Liver (tissue), 9 donors: ENCODE results near the gene GRID1. TPM values are rescaled to one million over a fixed set of nuclear protein-coding genes. Genes with fewer than 3 reads are reported as not detected.

Experiments
- DNase-seq: peaks from one replicate; pipeline ENCODE4 v3.0.0-alpha.2; 2017; ENCODE audit warnings: low spot score
- H3K27ac ChIP-seq, 2 donors: one replicate each; pipeline ENCODE4 v1.7.0; 2013; ENCODE audit warnings: inconsistent platforms in 2 of 2, low read length in 2 of 2, control low read depth in 1 of 2, low read depth in 1 of 2, mild to moderate bottlenecking in 1 of 2
- H3K27me3 ChIP-seq, 4 donors: one replicate each; pipeline versions ENCODE4 v1.6.1 to v1.7.0; 2013; ENCODE audit warnings: low read length in 3 of 4, inconsistent platforms in 1 of 4, mild to moderate bottlenecking in 1 of 4, moderate library complexity in 1 of 4; ENCODE audit not compliant: control insufficient read depth in 4 of 4, insufficient read depth in 4 of 4
- H3K36me3 ChIP-seq, 4 donors: one replicate each; pipeline versions ENCODE4 v1.6.1 to v1.7.0; 2013; ENCODE audit warnings: low read length in 3 of 4, mild to moderate bottlenecking in 3 of 4, low read depth in 1 of 4, moderate library complexity in 1 of 4; ENCODE audit not compliant: control insufficient read depth in 4 of 4, insufficient read depth in 3 of 4
- H3K4me1 ChIP-seq, 4 donors: one replicate each; pipeline versions ENCODE4 v1.6.1 to v1.7.0; 2013; ENCODE audit warnings: low read length in 3 of 4, mild to moderate bottlenecking in 3 of 4, moderate library complexity in 1 of 4; ENCODE audit not compliant: control insufficient read depth in 4 of 4, insufficient read depth in 4 of 4
- H3K4me3 ChIP-seq, 3 donors: one replicate each; pipeline versions ENCODE4 v1.6.1 to v1.7.0; 2013; ENCODE audit warnings: low read length in 3 of 3, control low read depth in 1 of 3, low read depth in 1 of 3, mild to moderate bottlenecking in 1 of 3
- H3K9ac ChIP-seq, 2 donors: one replicate each; pipeline ENCODE4 v1.7.0; 2013; ENCODE audit warnings: low read length in 2 of 2, mild to moderate bottlenecking in 2 of 2, moderate library complexity in 2 of 2, control low read depth in 1 of 2, low read depth in 1 of 2
- H3K9me3 ChIP-seq, 4 donors: one replicate each; pipeline versions ENCODE4 v1.6.1 to v1.7.0; 2013; ENCODE audit warnings: low read length in 3 of 4; ENCODE audit not compliant: control insufficient read depth in 4 of 4
- ATF3 ChIP-seq: IDR thresholded peaks from 2 replicates; pipeline ENCODE4 v1.6.1; 2016; ENCODE audit warnings: antibody characterized with exemption
- CTCF ChIP-seq: fragments of 150-350 bp; IDR thresholded peaks from 2 replicates; pipeline ENCODE4 v1.5.1; 2017; ENCODE audit warnings: improper control_type of control experiment, low read depth, low read length; ENCODE audit not compliant: missing input control
- FOXA2 ChIP-seq: IDR thresholded peaks from 2 replicates; pipeline ENCODE4 v1.6.1; 2016; ENCODE audit warnings: antibody characterized with exemption
- NR2F2 ChIP-seq: IDR thresholded peaks from 2 replicates; pipeline ENCODE4 v1.6.1; 2016; ENCODE audit warnings: antibody characterized with exemption
- REST ChIP-seq: IDR thresholded peaks from 2 replicates; pipeline ENCODE4 v1.6.1; 2016; ENCODE audit warnings: antibody characterized with exemption, mild to moderate bottlenecking
- TAF1 ChIP-seq: conservative IDR thresholded peaks from 2 replicates; pipeline ENCODE4 v1.6.1; 2016; ENCODE audit warnings: antibody characterized with exemption, mild to moderate bottlenecking
- YY1 ChIP-seq: IDR thresholded peaks from 2 replicates; pipeline ENCODE4 v1.6.1; 2016; ENCODE audit warnings: antibody characterized with exemption, mild to moderate bottlenecking
- ZBTB33 ChIP-seq: IDR thresholded peaks from 2 replicates; pipeline ENCODE4 v1.6.1; 2016; ENCODE audit warnings: antibody characterized with exemption
- WGBS: extraction: QIAGEN DNeasy Blood & Tissue Kit; methylation state at CpG from one replicate; pipeline ENCODE4 v1.1.7; 2013; 5-methylcytosine and 5-hydroxymethylcytosine counted together
- polyA plus RNA-seq, 2 donors: library from polyadenylated mRNA; stranded (reverse) in 1 of 2; unstranded in 1 of 2; fragments of 200-250 nt in 1 of 2; fragments of >200 nt in 1 of 2; fragmentation: Nextera tagmentation in 1 of 2; extraction: Ambion mirVana in 1 of 2; gene quantifications; one replicate each; pipeline versions ENCODE4 v1.2.1 to v1.2.3, GENCODE V29; 2013 to 2015
- total RNA-seq, 2 donors: library from RNA; depleted of rRNA; stranded (reverse); fragments of >200 nt; gene quantifications; one replicate each; pipeline ENCODE4 v1.2.3, GENCODE V29; 2014
- donor health status: healthy.
- donor health status: healthy.
- donor health status: healthy.
- donor health status: healthy.
- donor health status: healthy.

The GRID1 gene
- total and polyA plus RNA-seq, 4 donors, result 0.09 to 0.17 (median 0.14) TPM; not detected in 1

GRCh38 chr10:86311906-86312305, 54.7 kb downstream of the GRID1 start:
- Histone ChIP-seq H3K36me3 (no peaks in the 10 kb centered on the region), H3K9me3 (no peaks in the 10 kb centered on the region), H3K9ac (no peak overlapping the region), H3K27ac (no peak overlapping the region), H3K27me3 (no peaks in the 10 kb centered on the region), H3K4me3 (no peak overlapping the region), H3K4me1 (no peaks in the 10 kb centered on the region)
- no peak for TF ChIP-seq YY1
- TF ChIP-seq NR2F2, result no peak
- no peak for TF ChIP-seq ATF3
- no peak for TF ChIP-seq TAF1
- TF ChIP-seq ZBTB33, result no peak
- no peak for TF ChIP-seq FOXA2
- WGBS, result 41% methylated on average over 1 of the region's 1 CpG
- DNase-seq, result no peak

- H3K36me3 ChIP-seq, result no peaks in the 10 kb centered on the region
- no peaks in the 10 kb centered on the region for H3K9me3 ChIP-seq
- H3K9ac ChIP-seq, result no peak overlapping the region
- TF ChIP-seq NR2F2, result no peak
- no peak for TF ChIP-seq ATF3
- no peak for TF ChIP-seq ZBTB33
- TF ChIP-seq CTCF, result no peak
- TF ChIP-seq REST, result no peak
- DNase-seq, result no peak
- H3K27me3 ChIP-seq, result no peaks in the 10 kb centered on the region
- H3K27ac ChIP-seq, result no peak overlapping the region
- no peaks in the 10 kb centered on the region for H3K4me1 ChIP-seq
- WGBS, result 59% methylated on average over 3 of the region's 3 CpGs
- no peak overlapping the region for H3K4me3 ChIP-seq
Observed at GRCh38 chr10:86311190-86311589, 55.4 kb downstream of the GRID1 start.
